HCT116 (cell line): Measurements from ENCODE around the gene CCP110.
"Not testable (repeated sequence)": the region's sequence is repeated elsewhere in the genome, so short reads cannot be mapped to it uniquely, and the experiment has no call there.

ENCODE experiments used
- CTCF ChIP-seq, 3 experiments: fragments of 200-600 bp in 1 of 3; sonication (generic) in 1 of 3; IDR thresholded peaks in 2 of 3; conservative IDR thresholded peaks in 1 of 3; 2 replicates each; pipeline ENCODE4 v1.5.1; 2012 to 2017; ENCODE audit warnings: low read depth in 2 of 3, low read length in 2 of 3, antibody characterized with exemption in 1 of 3, borderline replicate concordance in 1 of 3, control low read depth in 1 of 3, mild to moderate bottlenecking in 1 of 3, mixed read lengths in 1 of 3, mixed run types in 1 of 3, moderate library complexity in 1 of 3; ENCODE audit not compliant: insufficient read depth in 1 of 3
- EZH2 ChIP-seq: fragments of 200-600 bp; sonication (generic); IDR thresholded peaks from 2 replicates; pipeline ENCODE4 v1.6.1; 2017; ENCODE audit warnings: antibody characterized with exemption, mixed run types
- EZH2phosphoT487 ChIP-seq: fragments of 200-600 bp; IDR thresholded peaks from 2 replicates; pipeline ENCODE4 v1.6.1; 2018; ENCODE audit warnings: antibody characterized with exemption, borderline replicate concordance
- POLR2AphosphoS5 ChIP-seq: IDR thresholded peaks from 2 replicates; pipeline ENCODE4 v1.6.1; 2011; ENCODE audit warnings: mild to moderate bottlenecking, low read depth, low read length, moderate library complexity
- ZBTB33 ChIP-seq: IDR thresholded peaks from 2 replicates; pipeline ENCODE4 v1.6.1; 2011; ENCODE audit warnings: mild to moderate bottlenecking, low read length, moderate library complexity; ENCODE audit not compliant: insufficient replicate concordance; ENCODE audit errors: extremely low read depth
- ZNF274 ChIP-seq: fragments of 200-500 bp; sonication (Bioruptor generic); IDR thresholded peaks from 2 replicates; pipeline ENCODE4 v1.6.1; 2014; ENCODE audit warnings: mild to moderate bottlenecking, low read depth, low read length, inconsistent platforms

- TF ChIP-seq CTCF (IDR thresholded peaks at IDR 0.05 in 2 of 3, conservative IDR thresholded peaks at IDR 0.05 in 1 of 3; ENCODE audit: borderline replicate concordance in 1 of 3, insufficient read depth in 1 of 3, low read depth in 2 of 3, low read length in 2 of 3); POLR2AphosphoS5; ZBTB33; EZH2; EZH2phosphoT487; ZNF274: not testable (repeated sequence)
These were observed 19.7 kb downstream of the CCP110 start for GRCh38 chr16:19543278-19543996.
